Suprapubic skin (tissue), 4 donors: ENCODE data around the gene CRLF3. TPM values are rescaled to one million over a fixed set of nuclear protein-coding genes. Genes with fewer than 3 reads are reported as not detected.
"Not testable (repeated sequence)": the region's sequence is repeated elsewhere in the genome, so short reads cannot be mapped to it uniquely, and the experiment has no call there.

Experiments used
- DNase-seq, 2 donors: peaks; one replicate each; pipeline ENCODE4 v3.0.0-alpha.2; 2019; ENCODE audit warnings: low spot score in 2 of 2
- H3K27ac ChIP-seq: fragments of 200-600 bp; sonication (generic); one replicate; pipeline ENCODE4 v1.5.1; 2019
- H3K27me3 ChIP-seq: fragments of 200-600 bp; sonication (generic); one replicate; pipeline ENCODE4 v1.5.1; 2019
- H3K36me3 ChIP-seq: fragments of 200-600 bp; sonication (generic); one replicate; pipeline ENCODE4 v1.5.1; 2019
- H3K4me1 ChIP-seq: fragments of 200-600 bp; sonication (generic); one replicate; pipeline ENCODE4 v1.5.1; 2019
- H3K4me3 ChIP-seq: fragments of 200-600 bp; sonication (generic); one replicate; pipeline ENCODE4 v1.5.1; 2019; ENCODE audit warnings: mild to moderate bottlenecking
- H3K9me3 ChIP-seq: fragments of 200-600 bp; sonication (generic); one replicate; pipeline ENCODE4 v1.5.1; 2019
- CTCF ChIP-seq, 2 donors: fragments of 200-600 bp in 1 of 2; fragments of 450-650 bp in 1 of 2; sonication (generic) in 1 of 2; IDR thresholded peaks; one replicate each; pipeline ENCODE4 v1.5.1; 2016 to 2019; ENCODE audit warnings: antibody characterized with exemption in 2 of 2, mild to moderate bottlenecking in 1 of 2, moderate library complexity in 1 of 2
- EP300 ChIP-seq: sonication (generic); formaldehyde crosslinking; IDR thresholded peaks from one replicate; pipeline ENCODE4 v1.6.1; 2017; ENCODE audit warnings: antibody characterized with exemption
- POLR2A ChIP-seq, 2 donors: fragments of 450-650 bp; IDR thresholded peaks; one replicate each; pipeline ENCODE4 v1.6.1; 2017; ENCODE audit warnings: antibody characterized with exemption in 2 of 2, mild to moderate bottlenecking in 2 of 2, moderate library complexity in 2 of 2
- POLR2AphosphoS5 ChIP-seq, 3 donors: sonication (generic); formaldehyde crosslinking; IDR thresholded peaks; one replicate each; pipeline ENCODE4 v1.6.1; 2017; ENCODE audit warnings: antibody characterized with exemption in 3 of 3
- WGBS: methylation state at CpG from one replicate; pipeline ENCODE4 v1.1.5; 2018; 5-methylcytosine and 5-hydroxymethylcytosine counted together
- total RNA-seq, 4 donors: library from RNA; depleted of rRNA; stranded (reverse); fragments of >200 nt; gene quantifications; one replicate each; pipeline ENCODE4 v1.1.0, GENCODE V29; 2016

Gene CRLF3
- total RNA-seq, 4 donors from 2014 or later = 16.1 to 24.1 (median 19.2) TPM

DNA sequence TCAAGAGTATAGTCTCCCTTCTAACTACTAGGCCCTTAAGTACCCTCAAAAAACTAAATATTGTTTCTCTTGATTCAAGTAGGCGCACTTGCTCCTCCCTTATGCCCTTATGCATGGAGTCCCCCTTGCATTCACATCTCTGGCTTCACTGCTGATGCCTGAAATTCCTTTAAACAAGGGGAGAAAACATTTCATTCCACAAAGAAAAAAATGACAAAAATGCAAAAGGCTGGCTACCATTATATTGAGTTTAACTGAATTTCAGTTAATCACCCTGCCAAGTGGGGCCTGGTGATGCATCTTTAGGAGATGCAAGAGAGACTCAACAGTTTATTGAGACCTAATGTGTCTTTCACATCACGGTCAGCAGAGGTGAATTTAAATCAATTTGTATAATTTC, 35.6 kb downstream of the CRLF3 start:
- WGBS = 86% methylated on average over 2 of the region's 2 CpGs
- Histone ChIP-seq H3K4me3 (no peak overlapping the region), H3K9me3 (no peaks in the 10 kb centered on the region), H3K4me1 (no peaks in the 10 kb centered on the region), H3K36me3 (peaks cover 66% of the 10 kb centered on the region), H3K27ac (no peak overlapping the region), H3K27me3 (no peaks in the 10 kb centered on the region)
- TF ChIP-seq EP300 (no peak), POLR2AphosphoS5 (IDR thresholded peaks at IDR 0.05) (no peak), POLR2A (IDR thresholded peaks at IDR 0.05) (no peak), CTCF (IDR thresholded peaks at IDR 0.05) (no peak)
- no peak for DNase-seq

DNA sequence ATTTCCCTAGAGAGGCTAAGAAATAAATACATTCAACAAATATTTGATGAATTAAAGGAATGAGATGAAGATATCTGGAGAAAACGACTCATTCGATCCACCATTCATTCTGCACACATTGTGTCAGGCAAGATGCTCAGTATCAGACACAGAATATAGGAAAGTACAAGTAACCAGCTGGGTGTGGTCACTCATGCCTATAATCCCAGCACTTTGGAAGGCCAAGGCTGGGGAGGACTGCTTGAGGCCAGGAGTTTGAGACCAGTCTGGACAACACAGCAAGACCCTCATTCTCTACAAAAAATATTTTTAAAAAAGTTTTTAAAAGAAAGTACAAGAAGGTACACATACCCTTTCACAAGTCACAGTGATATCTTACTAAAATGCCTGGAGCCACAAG, 42.3 kb downstream of the CRLF3 start:
- Histone ChIP-seq H3K4me3 (no peak overlapping the region), H3K27ac (no peak overlapping the region), H3K36me3 (peaks cover 39% of the 10 kb centered on the region), H3K9me3 (no peaks in the 10 kb centered on the region), H3K4me1 (no peaks in the 10 kb centered on the region), H3K27me3 (no peaks in the 10 kb centered on the region)
- DNase-seq = no peak
- 81% methylated on average over 2 of the region's 2 CpGs for WGBS
- TF ChIP-seq EP300 = no peak
- TF ChIP-seq POLR2AphosphoS5 (IDR thresholded peaks at IDR 0.05) = no peak
- TF ChIP-seq POLR2A (IDR thresholded peaks at IDR 0.05) = no peak
- TF ChIP-seq CTCF (IDR thresholded peaks at IDR 0.05) = no peak

DNA sequence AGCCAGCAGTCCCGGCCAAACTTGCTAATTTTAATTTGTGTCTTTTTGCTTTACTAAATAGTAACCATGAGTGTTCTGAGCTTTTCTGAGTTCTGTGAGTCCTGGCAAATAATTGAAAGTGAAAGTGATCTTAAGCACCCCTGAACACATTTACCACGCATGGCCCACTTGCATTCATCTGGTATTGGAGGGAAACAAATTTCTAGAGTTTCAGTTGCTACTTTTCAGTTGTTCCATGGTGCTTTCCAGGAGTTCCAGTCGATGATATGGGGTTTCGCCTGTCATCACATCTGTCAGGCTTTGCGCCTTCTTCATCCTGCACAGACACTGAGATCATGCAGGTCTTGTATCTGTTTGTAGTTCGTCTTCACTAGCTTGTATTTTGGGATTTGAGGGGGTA, 44.1 kb downstream of the CRLF3 start:
- Histone ChIP-seq H3K36me3 (peaks cover 42% of the 10 kb centered on the region), H3K4me3 (no peak overlapping the region), H3K27me3 (no peaks in the 10 kb centered on the region), H3K27ac (no peak overlapping the region), H3K9me3 (no peaks in the 10 kb centered on the region), H3K4me1 (no peaks in the 10 kb centered on the region)
- DNase-seq = no peak
- TF ChIP-seq POLR2A (IDR thresholded peaks at IDR 0.05) (no peak), CTCF (IDR thresholded peaks at IDR 0.05) (no peak), POLR2AphosphoS5 (IDR thresholded peaks at IDR 0.05) (no peak), EP300 (no peak)
- 86% methylated on average over 6 of the region's 6 CpGs for WGBS

GRCh38 chr17:30768771-30769170, 55.7 kb downstream of the CRLF3 start:
- H3K9me3 ChIP-seq, H3K4me3 ChIP-seq, H3K27ac ChIP-seq, DNase-seq, H3K4me1 ChIP-seq, H3K27me3 ChIP-seq: not testable (repeated sequence)
- WGBS = 57% methylated on average over 3 of the region's 3 CpGs
- peaks cover 61% of the 10 kb centered on the region for H3K36me3 ChIP-seq

DNA sequence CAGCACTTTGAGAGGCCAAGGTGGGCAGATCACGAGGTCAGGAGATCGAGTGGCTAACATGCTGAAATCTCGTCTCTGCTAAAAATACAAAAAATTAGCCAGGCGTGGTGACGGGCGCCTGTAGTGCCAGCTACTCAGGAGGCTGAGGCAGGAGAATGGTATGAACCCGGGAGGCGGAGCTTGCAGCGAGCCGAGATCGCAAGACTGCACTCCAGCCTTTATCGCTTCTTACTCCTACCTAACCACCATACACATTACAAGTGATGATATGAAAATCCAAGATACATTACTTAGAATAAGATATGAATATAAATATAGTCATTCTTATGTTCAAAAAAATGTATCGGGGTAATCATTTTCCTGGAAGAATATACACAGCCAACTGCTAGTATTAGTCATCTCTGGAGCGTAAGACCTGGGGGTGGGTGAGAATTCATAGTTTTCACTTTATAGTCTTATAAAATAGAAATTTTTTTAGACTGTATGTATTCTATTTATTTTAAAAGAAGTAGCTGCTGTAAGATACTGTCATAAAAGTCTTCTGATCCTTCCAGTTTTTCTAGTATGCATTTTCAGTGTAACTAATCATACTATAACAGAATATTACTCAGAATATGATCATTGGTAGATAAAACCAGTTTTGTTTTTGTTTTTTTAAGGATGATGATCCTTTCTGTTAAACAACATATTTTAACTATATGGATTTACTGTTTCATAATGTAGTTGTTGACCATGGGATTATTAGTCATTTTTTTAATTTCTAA, 56.7 kb downstream of the CRLF3 start:
- H3K4me1 ChIP-seq, H3K27ac ChIP-seq, DNase-seq, H3K9me3 ChIP-seq, H3K27me3 ChIP-seq, H3K4me3 ChIP-seq: not testable (repeated sequence)
- 92% methylated on average over 14 of the region's 14 CpGs for WGBS
- H3K36me3 ChIP-seq = peaks cover 61% of the 10 kb centered on the region

DNA sequence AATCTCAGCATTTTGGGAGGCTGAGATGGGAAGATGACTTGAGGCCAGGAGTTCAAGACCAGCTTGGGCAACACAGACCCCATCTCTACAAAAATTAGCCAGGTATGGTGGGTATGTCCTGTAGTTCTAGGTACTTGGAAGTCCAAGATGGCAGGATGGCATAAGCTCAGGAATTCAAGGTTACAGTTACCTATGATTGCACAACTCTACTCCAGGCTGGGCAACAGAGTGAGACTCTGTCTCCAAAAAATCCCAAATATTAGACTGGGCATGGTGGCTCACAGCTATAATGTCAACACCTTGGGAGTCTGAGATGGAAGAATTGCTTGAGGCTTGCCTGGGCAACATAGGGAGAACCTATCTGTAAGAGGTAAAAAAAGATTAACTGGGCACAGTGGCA, 63.4 kb downstream of the CRLF3 start:
- peaks cover 49% of the 10 kb centered on the region for H3K36me3 ChIP-seq
- DNase-seq = no peak
- no peak for TF ChIP-seq CTCF (IDR thresholded peaks at IDR 0.05)
- no peak for TF ChIP-seq POLR2AphosphoS5 (IDR thresholded peaks at IDR 0.05)
- TF ChIP-seq EP300 = no peak
- TF ChIP-seq POLR2A (IDR thresholded peaks at IDR 0.05) = no peak
- no peaks in the 10 kb centered on the region for H3K4me1 ChIP-seq
- no peak overlapping the region for H3K27ac ChIP-seq
- H3K4me3 ChIP-seq = no peak overlapping the region
- no peaks in the 10 kb centered on the region for H3K9me3 ChIP-seq
- no peaks in the 10 kb centered on the region for H3K27me3 ChIP-seq

- WGBS = 95% methylated on average over 10 of the region's 10 CpGs
- H3K9me3 ChIP-seq, H3K27ac ChIP-seq, DNase-seq, H3K4me1 ChIP-seq, H3K4me3 ChIP-seq, H3K27me3 ChIP-seq: not testable (repeated sequence)
- H3K36me3 ChIP-seq = peaks cover 52% of the 10 kb centered on the region
These were observed 71.2 kb downstream of the CRLF3 start for GRCh38 chr17:30753291-30753690.

- H3K4me1 ChIP-seq, DNase-seq, H3K27ac ChIP-seq, H3K27me3 ChIP-seq, H3K4me3 ChIP-seq, H3K9me3 ChIP-seq: not testable (repeated sequence)
- H3K36me3 ChIP-seq = peaks cover 44% of the 10 kb centered on the region
- WGBS = 91% methylated on average over 11 of the region's 11 CpGs
These were observed 73.5 kb downstream of the CRLF3 start for GRCh38 chr17:30750982-30751381.

DNA sequence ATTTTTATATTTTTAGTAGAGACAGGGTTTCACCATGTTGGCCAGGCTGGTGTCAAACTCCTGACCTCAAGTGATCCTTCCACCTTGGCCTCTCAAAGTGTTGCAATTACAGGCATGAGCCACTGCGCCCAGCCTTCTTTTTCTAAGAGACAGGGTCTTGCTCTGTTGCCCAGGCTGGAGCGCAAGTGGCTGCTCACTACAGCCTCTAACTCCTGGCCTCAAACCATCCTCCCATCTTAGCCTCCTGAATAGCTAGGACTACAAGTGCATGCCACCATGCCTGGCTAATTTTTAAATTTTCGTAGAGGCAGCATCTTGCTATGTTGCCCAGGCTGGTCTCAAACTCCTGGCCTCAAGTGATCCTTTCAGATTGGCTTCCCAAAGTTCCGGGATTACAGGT, 76.9 kb downstream of the CRLF3 start:
- not testable (repeated sequence) for H3K27me3 ChIP-seq, H3K4me3 ChIP-seq, DNase-seq, H3K27ac ChIP-seq, H3K4me1 ChIP-seq, H3K9me3 ChIP-seq
- H3K36me3 ChIP-seq = peaks cover 33% of the 10 kb centered on the region
- 94% methylated on average over 4 of the region's 4 CpGs for WGBS

- DNase-seq, H3K4me3 ChIP-seq, H3K4me1 ChIP-seq, H3K27me3 ChIP-seq, H3K27ac ChIP-seq, H3K9me3 ChIP-seq: not testable (repeated sequence)
- H3K36me3 ChIP-seq = peaks cover 13% of the 10 kb centered on the region
- WGBS = 42% methylated on average over 1 of the region's 1 CpG
These were observed 81.8 kb downstream of the CRLF3 start for GRCh38 chr17:30742669-30743068.
